Upper lobe of right lung (tissue), 1 donor: ENCODE measurements around the gene WDR31. TPM values are rescaled to one million over a fixed set of nuclear protein-coding genes. Genes with fewer than 3 reads are reported as not detected.
A peak's percentile ranks its signal among the peaks of the same experiment; 100 is the strongest.

ENCODE experiments used
- ATAC-seq: fragments of 200-7000 bp; cut with Tn5 transposase; one replicate; pipeline ENCODE4 v1.9.1; 2020; ENCODE audit warnings: mild to moderate bottlenecking, moderate library complexity
- DNase-seq: peaks from one replicate; pipeline ENCODE4 v3.0.0-alpha.2; 2020
- H3K27ac ChIP-seq: fragments of 200-600 bp; one replicate; pipeline ENCODE4 v1.8.0; 2022
- H3K27me3 ChIP-seq: fragments of 200-600 bp; one replicate; pipeline ENCODE4 v1.8.0; 2022; ENCODE audit warnings: mild to moderate bottlenecking
- H3K36me3 ChIP-seq: fragments of 200-600 bp; one replicate; pipeline ENCODE4 v1.8.0; 2022
- H3K4me1 ChIP-seq: fragments of 200-600 bp; one replicate; pipeline ENCODE4 v1.8.0; 2022
- H3K4me3 ChIP-seq: fragments of 200-600 bp; one replicate; pipeline ENCODE4 v1.8.0; 2022; ENCODE audit warnings: mild to moderate bottlenecking
- H3K9me3 ChIP-seq: fragments of 200-600 bp; one replicate; pipeline ENCODE4 v1.8.0; 2022
- intact Hi-C: fragments of 100-400 bp; cut with DNase I; formaldehyde crosslinking; loops from one replicate; pipeline ENCODE4 v1.11.0; 2022
- total RNA-seq: library from RNA; stranded (reverse); fragmentation: NEBNext Ultra II Directional; extraction: Animal tissue kit (Norgen Biotek cat#: 25700); gene quantifications from one replicate; pipeline ENCODE4 v1.2.1, GENCODE V29; 2021
- TF ChIP-seq, protein P1 (sequence below): fragments of 200-600 bp; IDR thresholded peaks from one replicate; pipeline ENCODE4 v1.8.0; 2022; ENCODE audit warnings: antibody characterized with exemption
- donor health status: DM: no; HTN: yes; CAD: no; lungs with severe emphysema.

Gene WDR31
- total RNA-seq, 1 donor from 2014 or later = 2.6 TPM

DNA sequence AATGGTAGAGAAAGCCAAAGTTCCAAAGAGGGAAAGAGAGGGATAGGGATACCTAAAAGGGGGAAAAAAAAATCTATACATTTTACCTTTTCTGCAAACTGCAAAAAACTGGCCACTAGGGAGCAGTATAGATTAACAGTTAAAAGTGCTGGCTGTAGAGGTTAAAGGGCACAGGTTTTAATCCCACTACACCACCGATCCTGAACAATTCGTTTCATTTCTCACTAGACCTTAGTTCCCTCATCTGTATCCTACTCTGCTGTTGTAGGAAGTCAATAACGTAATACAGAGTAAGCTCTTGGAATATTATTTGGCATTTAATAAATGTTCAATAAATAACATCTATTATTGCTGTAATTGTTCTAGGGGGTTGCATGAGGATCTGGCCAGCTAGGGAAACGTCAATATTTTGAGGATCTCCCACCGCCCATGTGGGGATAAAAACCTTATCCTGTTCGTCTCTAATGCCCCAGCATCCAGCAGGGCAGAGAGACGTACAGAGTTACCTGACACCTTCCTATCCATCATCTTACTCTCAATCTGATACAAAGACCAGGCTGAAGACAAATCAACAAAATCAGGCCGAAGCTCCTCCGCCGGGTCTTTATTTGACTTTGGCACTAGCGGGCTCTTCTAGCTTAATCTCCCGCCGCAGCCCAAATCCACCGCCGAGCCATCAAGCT lies 65.5 kb downstream of the WDR31 start:
- Histone ChIP-seq H3K4me1 (peaks cover 10% of the 10 kb centered on the region), H3K27me3 (no peaks in the 10 kb centered on the region), H3K4me3 (peak overlapping the region; percentile 82), H3K27ac (peak overlapping the region; percentile 93), H3K9me3 (no peaks in the 10 kb centered on the region), H3K36me3 (peaks cover 64% of the 10 kb centered on the region)
- TF ChIP-seq, protein P1, sequence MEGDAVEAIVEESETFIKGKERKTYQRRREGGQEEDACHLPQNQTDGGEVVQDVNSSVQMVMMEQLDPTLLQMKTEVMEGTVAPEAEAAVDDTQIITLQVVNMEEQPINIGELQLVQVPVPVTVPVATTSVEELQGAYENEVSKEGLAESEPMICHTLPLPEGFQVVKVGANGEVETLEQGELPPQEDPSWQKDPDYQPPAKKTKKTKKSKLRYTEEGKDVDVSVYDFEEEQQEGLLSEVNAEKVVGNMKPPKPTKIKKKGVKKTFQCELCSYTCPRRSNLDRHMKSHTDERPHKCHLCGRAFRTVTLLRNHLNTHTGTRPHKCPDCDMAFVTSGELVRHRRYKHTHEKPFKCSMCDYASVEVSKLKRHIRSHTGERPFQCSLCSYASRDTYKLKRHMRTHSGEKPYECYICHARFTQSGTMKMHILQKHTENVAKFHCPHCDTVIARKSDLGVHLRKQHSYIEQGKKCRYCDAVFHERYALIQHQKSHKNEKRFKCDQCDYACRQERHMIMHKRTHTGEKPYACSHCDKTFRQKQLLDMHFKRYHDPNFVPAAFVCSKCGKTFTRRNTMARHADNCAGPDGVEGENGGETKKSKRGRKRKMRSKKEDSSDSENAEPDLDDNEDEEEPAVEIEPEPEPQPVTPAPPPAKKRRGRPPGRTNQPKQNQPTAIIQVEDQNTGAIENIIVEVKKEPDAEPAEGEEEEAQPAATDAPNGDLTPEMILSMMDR = peak; percentile 71
- peak; percentile 56 for ATAC-seq
- intact Hi-C loops = loop anchor here (10.0 kb wide), 1 partner anchor 320 kb away; no protein-coding TSS in a partner anchor
- DNase-seq = no peak

DNA sequence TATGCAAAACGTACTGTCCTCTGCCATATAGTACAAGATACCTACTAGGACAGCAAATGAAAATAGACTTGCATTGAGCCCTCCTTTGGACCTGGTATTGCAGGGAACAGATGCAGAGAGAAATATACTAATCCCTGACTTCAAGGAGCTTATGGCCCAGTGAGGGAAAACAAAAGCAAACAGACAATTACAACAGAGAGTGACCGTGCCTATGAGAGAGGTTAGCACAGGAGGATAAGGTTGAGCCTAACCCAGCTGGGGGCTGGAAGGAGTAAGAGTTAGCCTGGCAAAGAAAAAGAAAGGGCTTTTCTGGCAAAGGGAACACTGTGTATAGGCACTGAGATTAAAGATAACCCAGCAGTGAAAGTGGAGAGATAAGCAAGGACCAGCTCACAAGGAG lies 70.2 kb downstream of the WDR31 start:
- Histone ChIP-seq H3K4me3 (no peak overlapping the region), H3K27me3 (no peaks in the 10 kb centered on the region), H3K27ac (no peak overlapping the region), H3K36me3 (peaks cover 72% of the 10 kb centered on the region), H3K9me3 (no peaks in the 10 kb centered on the region), H3K4me1 (peaks cover 4% of the 10 kb centered on the region)
- DNase-seq (no peak), ATAC-seq (no peak)
- intact Hi-C loops = loop anchor here (10.0 kb wide), 1 partner anchor 325 kb away; no protein-coding TSS in a partner anchor
- TF ChIP-seq, protein P1 = no peak

DNA sequence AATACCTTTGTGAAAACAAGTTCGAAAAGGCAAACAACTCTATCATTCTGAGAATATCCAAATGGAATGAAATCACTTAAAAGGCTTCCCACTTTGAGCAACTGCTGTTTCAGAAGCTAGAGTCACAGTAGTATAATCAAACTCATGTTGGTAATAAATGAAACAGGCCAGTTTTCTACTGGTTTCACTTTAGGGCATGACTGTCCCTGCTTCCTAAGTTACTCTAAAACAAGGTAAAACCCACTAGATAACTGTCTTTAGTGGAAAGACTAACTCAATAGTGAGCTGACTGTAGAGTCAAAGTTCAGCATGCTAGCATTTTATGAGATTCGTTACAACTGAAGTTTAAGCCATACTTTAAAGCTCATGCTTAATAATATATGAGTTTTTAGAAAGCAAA lies 70.7 kb downstream of the WDR31 start:
- intact Hi-C loops = no loop called here
- ATAC-seq (no peak), DNase-seq (no peak)
- TF ChIP-seq, protein P1 = no peak
- H3K27me3 ChIP-seq = no peaks in the 10 kb centered on the region
- no peak overlapping the region for H3K4me3 ChIP-seq
- H3K9me3 ChIP-seq = no peaks in the 10 kb centered on the region
- peaks cover 4% of the 10 kb centered on the region for H3K4me1 ChIP-seq
- H3K27ac ChIP-seq = no peak overlapping the region
- H3K36me3 ChIP-seq = peaks cover 72% of the 10 kb centered on the region

DNA sequence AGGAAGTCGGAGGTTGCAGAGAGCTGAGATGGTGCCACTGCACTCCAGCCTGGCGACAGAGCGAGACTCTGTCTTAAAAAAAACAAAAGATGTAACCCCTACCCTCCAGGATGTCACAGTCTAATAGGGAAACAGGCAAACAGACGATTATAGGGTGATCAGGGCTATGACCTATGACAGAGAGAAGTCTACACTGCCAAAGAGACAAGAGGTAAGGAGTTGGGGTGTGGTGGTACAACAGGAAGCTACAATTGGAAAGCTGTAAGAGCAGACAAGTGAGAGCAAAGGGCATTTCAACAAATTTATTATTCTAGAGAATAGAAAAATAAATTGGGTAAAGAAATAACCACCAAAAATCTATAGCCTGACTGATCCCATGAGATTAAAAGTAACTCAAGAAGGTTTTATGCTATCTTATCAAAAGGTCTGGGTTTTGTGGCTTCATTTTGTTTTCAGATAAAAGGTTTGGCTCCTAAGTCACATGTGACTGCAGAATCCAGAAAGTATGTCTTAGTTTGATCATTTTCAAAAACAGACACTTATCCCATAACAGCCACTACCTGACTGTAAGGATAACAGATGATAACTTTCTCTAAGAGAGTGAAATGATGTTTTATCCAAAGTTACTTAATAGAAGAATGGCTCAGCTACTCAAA lies 72.0 kb downstream of the WDR31 start:
- Histone ChIP-seq H3K9me3 (no peaks in the 10 kb centered on the region), H3K27ac (no peak overlapping the region), H3K4me1 (no peaks in the 10 kb centered on the region), H3K27me3 (no peaks in the 10 kb centered on the region), H3K4me3 (no peak overlapping the region), H3K36me3 (peaks cover 67% of the 10 kb centered on the region)
- DNase-seq (no peak), ATAC-seq (peak; percentile 39)
- TF ChIP-seq, protein P1 = no peak
- intact Hi-C loops = no loop called here

DNA sequence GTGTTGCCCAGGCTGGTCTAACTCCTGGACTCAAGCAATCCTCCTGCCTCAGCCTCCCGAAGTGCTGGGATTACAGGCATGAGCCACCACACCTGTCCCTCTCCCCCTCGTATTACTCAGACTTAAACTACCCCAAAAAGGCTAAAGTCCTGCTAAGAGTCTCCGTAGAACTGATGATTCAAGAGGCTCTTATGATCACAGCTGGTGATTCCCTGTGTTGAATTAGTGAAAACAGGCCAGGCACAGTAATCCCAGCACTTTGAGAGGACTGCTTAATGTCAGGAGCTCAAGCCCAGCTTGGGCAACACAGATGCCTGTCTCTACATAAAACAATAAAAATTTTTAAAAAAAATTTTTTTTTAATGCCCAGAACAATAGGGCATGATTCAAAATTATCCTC lies 73.9 kb downstream of the WDR31 start:
- DNase-seq (no peak), ATAC-seq (no peak)
- TF ChIP-seq, protein P1 = no peak
- no peaks in the 10 kb centered on the region for H3K27me3 ChIP-seq
- H3K4me3 ChIP-seq = no peak overlapping the region
- H3K4me1 ChIP-seq = no peaks in the 10 kb centered on the region
- H3K36me3 ChIP-seq = peaks cover 64% of the 10 kb centered on the region
- no peak overlapping the region for H3K27ac ChIP-seq
- no peaks in the 10 kb centered on the region for H3K9me3 ChIP-seq
- intact Hi-C loops = no loop called here

Other genes with a start within 250 kb of the WDR31 start
- gene SLC31A2, start 189.3 kb downstream of the WDR31 start, total RNA-seq = 46.9 TPM
- 60.6 TPM for gene FKBP15, start 119.0 kb downstream of the WDR31 start, total RNA-seq
- gene SLC31A1, start 118.7 kb downstream of the WDR31 start, total RNA-seq = 43.4 TPM
- 29.5 TPM for gene CDC26, start 64.7 kb downstream of the WDR31 start, total RNA-seq
- 13.2 TPM for gene PRPF4, start 64.6 kb downstream of the WDR31 start, total RNA-seq
- not detected for gene RNF183, start 36.9 kb downstream of the WDR31 start, total RNA-seq
- gene BSPRY, start 9.3 kb upstream of the WDR31 start, total RNA-seq = 10.8 TPM
- gene HDHD3, start 36.7 kb upstream of the WDR31 start, total RNA-seq = 10.4 TPM
- 37.7 TPM for gene ALAD, start 61.0 kb upstream of the WDR31 start, total RNA-seq
- gene POLE3, start 70.4 kb upstream of the WDR31 start, total RNA-seq = 31.0 TPM
- gene C9orf43, start 70.5 kb upstream of the WDR31 start, total RNA-seq = not detected
- 71.1 TPM for gene RGS3, start 123.5 kb upstream of the WDR31 start, total RNA-seq